Activated CD8-positive, alpha-beta memory T cell treated with anti-CD3 and anti-CD28 coated beads, Interleukin-2, amount 50 U/mL, for 1 hour (primary cell): ENCODE measurements around the gene ADAMTS16.

Experiments
- DNase-seq: peaks from one replicate; pipeline ENCODE4 v3.0.0-alpha.2; 2020; ENCODE audit errors: extremely low read depth

Gene ADAMTS16

DNA sequence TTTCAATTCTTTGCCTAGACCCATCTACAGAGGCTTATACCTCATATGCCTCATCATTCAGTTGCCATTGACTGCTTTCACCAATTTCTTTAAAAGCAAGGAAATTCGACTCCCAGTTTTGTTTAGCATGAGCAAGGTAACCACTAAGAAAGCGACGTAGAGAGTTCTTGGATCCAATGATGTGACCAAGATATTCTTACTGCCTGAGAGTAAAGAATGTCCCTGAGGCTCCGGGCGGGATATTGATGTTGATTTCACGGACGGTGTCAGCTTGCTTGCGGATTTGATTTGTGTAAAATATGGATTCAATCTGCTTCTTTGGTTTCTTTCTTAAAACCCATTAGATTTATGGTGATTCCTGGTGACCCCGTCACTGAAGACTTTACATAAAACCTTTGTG lies 147.3 kb downstream of the ADAMTS16 start:
- DNase-seq: no peak

DNA sequence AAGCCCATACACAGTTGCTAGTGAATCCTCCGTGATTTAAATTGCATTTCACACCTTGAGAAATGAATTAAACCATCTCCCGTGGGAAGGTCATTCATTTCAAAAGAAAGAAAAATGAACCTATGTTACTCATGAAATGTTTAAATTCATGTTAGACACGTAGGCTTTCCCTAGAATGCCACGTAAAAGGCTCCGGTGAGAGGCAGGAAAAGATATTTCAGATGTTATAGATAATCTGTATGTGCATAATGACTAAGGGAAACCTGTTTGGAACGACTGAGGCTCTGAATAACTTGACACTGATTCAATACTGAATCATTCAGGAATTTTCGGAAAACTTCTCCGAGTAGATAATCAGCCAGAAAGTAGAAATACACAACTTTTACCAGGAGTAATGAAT lies 148.1 kb downstream of the ADAMTS16 start:
- DNase-seq: no peak

DNA sequence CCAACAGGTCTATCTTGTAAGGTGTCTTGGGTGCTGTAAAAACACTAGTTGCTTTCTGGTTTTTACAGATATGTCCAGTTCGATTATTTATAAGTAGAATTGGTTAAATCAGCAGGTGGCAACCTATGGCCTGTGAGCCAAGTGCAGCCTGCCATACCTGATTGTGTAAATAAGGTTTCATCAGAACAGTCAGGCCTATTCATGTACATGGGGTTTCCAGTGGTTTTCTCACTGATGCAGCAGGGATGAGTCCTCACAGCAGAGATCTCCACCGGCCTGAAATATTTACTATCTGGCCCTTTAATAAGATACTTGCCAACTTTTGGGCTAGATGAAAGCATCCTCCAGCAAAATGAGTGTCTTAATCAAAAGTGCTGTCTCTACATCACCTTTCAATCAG lies 149.4 kb downstream of the ADAMTS16 start:
- no peak for DNase-seq

DNA sequence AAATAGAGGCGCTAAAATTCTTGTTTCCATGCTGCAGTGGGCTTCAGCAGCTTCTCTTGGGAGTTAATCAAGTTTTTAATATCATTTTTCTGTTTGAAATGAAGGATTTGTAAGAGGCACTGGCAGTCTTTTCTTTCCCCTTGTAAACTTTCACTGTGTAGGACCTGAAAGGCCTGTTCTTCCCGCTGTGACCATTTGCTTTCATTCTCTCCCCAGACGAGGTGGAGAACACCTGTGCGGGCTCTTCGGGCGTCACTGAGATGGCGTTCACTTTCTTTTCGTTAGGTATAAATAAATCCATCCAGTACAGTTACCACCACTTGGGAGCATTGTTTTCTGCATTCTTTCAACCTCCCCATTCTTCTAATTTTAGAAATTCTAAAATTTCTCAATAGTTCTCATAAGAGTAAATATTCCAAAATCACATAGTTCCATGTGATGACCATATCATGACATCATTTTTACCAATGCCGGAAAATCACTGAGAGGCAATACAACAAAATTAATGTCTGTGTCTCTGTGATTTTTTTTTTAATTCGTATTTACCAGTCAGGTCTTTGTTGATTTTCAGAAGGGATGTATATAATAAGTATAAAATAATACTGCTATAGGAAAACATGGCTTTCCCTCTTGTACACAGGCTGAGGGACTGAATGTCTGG lies 150.7 kb downstream of the ADAMTS16 start:
- DNase-seq: no peak

DNA sequence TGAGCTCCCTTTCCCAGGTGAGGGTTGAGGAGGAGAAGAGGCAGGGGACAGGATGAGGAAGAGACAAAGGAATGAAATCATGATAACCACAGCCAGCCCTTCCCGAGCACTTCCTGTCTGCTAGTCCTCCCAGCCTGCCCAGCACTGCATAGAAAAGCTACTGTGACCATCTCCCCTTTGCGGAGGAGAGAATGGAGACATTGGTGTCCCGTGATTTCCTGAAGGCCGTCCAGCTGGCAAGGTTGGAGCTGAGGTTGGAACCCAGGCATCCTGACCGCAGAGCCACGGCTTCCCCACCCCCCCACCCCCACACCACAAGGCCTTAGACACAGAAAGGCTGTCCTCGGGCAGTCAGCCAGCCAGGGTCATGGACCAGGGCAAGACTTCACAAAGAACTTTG lies 151.2 kb downstream of the ADAMTS16 start:
- DNase-seq: no peak

DNA sequence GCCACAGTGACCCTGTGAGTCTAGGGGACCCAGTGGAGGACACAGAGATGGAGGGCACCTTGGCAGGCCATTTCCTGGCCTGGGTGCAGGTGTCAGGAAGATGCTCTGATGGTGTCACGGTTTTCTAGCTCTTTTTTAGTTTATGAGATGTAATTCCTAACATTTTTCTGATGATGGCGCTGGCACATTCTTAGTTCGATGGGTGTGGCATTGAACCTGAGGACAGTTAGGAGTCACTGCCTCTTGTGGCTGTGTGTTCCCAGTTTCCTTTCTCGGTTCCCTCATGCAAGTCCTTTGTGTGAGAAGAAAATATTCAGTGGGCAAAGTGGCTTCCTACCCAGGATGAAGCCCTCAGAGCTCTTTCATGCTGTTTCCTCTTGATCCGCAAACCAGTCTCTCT lies 152.9 kb downstream of the ADAMTS16 start:
- no peak for DNase-seq

DNA sequence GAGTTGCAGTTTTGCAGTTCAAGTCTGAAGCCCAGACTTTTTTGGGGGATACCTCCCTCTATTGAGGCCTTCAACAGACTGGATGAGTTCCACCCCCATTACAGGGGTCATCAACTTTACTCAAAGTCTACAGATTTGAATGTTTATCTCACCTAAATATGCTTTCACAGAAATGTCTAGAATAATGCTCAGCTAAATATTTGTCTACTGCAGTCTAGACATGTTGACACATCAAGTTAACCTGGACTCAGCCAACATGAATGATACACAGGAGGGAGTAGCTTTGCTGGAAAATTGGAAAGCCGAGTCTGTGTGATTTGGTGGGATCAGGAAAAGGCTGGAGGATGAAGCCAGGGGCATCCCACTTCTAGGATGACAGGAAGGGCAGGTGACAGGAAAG lies 154.3 kb downstream of the ADAMTS16 start:
- no peak for DNase-seq

DNA sequence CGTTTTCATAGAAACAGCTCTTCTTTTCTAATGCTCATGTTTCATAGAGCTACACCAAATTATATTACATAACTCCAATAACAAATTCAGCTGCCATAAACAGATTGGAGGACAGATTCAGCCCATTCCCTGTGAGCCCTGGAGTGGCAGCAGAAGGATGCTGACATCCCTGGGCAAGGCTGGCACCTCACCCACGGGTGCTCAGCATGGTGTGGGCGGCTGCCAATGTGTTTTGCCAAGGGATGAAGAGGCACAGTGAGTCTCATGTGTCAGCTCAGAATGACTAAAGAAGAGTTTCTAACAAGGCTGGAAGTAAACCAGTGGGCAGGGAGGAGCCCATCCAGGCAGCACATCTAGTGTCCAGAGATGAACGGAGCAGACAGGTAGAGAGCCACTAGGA lies 155.2 kb downstream of the ADAMTS16 start:
- DNase-seq: no peak

DNA sequence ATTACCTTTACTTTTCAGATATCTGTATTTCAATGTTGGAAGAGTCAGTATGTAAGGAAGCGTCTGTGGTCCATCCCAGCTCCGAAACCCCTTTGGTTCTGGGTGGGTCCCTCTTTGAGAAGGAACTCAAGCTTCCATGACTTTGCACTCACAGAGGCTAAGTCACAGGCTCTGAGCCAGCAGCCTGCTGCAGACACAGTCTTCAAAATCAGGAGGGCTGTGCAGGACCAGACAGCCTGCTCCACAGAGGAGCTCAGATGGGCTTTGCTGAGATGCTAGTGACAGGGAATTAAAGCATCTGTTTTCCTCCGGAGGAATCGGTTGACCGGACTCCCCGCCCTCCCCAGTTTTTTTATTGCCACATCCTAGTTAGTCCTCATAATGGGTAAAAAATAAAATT lies 155.9 kb downstream of the ADAMTS16 start:
- DNase-seq: no peak

DNA sequence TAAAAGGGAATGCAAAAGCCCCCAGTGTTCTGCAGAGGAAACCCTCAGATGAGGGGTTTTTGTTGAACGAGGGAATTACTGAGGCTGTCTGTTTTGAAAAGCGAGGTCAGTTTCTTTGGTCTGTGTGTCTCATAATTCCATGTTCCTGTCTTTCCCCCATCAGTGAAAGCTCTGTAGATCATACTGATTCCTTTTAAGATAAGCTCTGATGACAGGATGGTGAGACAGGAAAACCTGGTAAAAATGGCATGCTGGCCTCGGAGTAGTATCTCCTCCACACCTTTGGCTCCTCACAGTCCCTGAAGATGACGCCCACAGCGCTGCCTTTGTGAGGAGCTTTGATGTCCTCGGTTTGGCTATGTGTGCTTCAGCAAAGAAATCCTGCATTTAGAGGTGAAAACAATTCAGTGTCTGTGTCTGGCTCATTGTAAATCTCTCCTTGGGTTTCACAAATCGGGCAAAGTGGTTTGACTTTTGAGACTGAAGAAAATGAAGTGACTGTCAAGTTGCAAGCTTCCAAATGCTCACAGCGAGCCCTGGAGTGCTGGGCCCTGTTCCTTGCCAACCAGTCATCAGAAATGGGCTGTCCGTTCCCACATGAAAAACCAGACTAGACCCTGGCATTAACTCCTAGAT lies 157.4 kb downstream of the ADAMTS16 start:
- DNase-seq: no peak

DNA sequence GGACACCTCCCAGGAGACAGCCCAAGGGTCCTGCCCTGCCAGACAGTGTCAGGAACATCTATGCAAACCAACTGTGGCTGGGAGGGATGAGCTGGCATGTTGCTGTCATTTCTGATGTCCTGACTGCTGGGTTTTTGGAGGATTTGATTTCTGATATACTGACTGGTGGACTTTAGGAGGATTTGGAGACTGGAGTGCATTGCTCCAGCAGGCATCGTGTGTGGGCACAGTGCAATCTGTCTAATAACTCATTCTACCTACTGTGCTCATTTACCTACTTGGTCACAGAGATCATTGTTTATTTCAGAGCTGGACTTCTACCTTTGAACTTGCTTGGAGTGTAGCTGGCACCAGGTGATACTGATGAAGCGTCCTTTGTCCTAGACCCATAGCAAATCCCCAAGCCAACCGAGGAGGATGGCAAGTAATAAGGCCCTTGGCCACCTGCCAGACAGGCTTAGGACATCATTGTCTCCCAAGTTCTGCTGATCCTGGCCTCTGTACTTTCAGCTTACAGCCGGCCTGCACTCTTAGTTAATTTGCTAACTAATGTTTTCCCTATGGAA lies 158.0 kb downstream of the ADAMTS16 start:
- no peak for DNase-seq

DNA sequence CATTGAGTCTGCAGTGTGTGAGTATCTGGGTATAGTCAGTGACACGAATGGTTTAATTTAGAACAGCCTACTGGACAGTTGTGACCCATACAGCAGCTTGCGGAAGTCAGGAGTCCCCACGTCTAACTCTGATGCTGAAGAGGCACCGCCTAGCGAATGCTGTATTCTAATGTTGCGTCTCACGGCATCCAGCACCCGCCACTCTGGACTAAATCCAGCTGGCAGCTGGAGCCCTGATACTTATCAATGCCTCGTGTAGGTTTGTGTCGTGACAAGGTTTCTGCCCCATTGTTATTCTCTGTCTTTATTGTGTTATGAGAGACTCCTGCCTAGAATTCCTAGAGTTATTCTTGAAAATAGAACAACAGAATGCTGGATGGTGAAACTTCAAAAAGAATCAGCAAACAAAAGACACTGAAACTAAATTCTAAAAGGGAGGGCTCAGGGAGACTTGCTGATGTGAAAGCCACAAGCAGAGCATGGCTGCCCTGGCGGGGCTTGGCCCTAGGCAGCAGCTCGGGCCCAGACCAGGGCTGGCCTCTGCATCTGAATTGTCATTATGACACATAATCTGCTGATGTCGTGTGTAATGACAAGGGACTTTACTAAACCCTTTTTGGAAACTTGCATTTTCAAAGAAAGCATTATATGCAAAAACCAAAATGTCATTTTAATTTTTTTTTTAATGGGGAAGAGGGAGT lies 158.9 kb downstream of the ADAMTS16 start:
- no peak for DNase-seq

DNA sequence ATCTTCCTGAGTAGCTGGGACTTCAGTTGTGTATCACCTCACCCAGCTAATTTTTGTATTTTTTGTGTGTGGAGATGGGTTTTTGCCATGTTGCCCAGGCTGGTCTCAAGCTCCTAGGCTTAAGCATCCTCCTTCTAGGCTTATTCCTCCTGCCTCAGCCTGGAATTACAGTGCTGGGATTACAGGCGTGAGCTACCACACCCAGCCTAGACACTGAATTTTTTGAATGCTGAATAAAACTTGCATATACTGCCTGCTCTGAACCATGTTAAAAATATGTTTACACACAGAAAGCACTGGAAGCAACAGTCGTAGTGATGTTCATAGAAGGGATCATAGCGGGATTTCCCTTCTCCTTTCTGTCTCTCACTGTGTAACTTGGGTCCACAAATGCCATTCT lies 161.0 kb downstream of the ADAMTS16 start:
- no peak for DNase-seq

DNA sequence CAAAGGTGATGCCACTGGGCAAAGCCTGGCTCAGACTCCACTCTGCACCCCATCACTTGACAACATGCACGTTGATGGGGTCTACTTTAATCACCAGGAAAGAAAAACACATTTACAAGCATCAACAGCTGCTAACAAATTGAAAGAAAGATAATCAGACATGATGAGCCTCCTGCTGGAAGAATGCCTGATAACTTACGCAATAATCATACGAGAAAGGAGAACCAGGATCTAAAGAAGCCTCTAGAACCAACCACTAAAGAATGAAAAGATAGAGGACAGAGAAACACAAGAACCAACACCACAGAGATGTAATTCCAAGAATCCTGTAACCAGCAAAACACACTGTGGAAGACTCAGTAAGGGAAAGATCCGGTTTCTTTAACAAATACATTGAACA lies 162.1 kb downstream of the ADAMTS16 start:
- DNase-seq: no peak

DNA sequence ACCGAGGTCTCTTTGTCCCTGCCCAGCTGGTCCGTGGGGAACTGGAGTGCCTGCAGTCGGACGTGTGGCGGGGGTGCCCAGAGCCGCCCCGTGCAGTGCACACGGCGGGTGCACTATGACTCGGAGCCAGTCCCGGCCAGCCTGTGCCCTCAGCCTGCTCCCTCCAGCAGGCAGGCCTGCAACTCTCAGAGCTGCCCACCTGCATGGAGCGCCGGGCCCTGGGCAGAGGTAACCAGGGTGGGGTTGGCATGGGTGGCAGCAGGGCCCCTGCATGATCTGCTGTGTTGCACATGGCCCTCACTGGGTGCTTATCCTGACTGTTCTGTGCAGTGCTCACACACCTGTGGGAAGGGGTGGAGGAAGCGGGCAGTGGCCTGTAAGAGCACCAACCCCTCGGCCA lies 163.1 kb downstream of the ADAMTS16 start:
- no peak for DNase-seq

DNA sequence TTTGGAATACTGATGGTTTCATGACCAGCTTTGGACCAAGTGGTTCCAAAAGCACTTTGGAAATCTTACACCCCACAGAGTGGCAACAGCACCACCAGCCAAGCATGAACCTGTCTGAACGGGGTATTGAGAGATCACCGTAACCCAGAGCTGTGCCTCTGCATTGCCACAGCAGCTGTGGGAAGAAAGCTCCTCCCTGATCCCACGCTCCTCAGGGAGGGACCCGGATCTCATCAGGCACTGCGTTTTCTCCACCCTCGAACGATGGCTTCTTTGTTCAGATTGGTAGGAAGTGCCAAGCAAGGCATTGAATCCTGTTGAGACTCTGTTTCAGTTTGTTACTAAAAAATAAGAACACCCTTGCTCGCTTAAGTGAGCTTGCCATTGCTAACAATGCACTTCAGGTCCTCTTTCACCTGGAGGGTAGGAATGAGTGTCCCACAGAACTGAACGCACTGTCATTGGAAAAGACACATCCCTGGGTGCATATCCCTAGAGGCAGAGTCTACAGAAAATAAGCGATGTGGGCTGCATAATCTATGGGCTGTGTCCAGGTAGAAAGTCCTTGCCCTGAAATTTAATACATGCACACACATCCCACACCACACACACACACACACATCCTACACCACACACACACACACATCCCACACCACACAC lies 164.4 kb downstream of the ADAMTS16 start:
- DNase-seq: no peak

DNA sequence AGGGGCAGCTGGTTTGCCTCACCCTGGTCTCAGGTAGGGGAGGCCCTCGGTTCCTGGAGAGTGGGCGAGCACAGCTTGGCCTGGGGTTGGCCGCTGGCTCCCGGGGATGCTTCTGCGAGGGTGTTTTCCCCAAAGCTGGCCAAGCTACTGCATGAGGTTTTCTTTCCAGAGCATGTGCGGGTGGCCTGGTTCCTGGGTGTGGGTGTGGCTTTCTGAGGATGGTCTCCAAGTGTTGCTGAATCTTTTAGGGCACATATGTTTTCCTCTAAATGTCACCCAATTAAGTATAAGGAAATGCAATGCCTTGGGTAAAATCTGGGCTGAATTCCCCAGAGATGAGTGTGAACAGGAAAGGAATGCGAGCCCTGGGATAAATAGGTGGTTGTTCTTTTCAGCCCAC lies 166.6 kb downstream of the ADAMTS16 start:
- no peak for DNase-seq

DNA sequence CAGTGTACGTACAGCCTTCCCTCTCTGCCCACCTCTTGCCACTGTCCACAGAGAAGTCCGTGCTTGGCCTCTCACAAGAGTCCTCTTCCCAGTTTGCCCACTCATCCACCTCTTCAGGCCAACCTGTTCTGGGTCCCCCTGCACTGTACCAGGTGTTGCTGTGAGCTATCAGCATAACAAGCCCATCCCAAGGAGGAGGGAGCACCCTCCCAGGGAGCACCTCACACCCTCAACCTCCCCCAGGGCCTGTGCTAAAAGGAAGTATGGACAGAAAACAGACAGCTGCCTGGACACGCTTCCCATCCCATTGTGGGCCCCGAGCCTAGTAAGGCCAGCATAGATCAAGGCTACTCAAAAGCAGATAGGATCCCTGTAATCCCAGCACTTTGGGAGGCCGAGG lies 168.2 kb downstream of the ADAMTS16 start:
- no peak for DNase-seq

DNA sequence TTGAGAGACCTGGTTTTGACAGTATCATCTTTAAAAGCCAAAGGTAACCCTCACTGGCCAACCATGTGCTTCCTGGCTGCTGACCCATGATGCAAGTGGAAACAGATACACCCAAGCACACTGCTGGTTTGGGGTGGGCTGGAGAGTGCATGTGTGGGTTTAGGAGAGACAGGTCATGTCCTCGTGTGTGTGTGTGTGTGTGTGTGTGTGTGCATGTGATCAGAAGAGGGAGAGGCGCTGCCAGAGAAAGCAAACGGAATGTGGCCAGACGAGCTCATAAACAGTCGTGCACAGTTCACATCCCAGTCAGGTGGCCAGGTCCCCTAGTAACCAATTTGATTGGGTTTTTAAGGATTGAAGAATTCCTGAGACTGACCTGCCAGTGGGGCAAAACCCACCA lies 169.5 kb downstream of the ADAMTS16 start:
- no peak for DNase-seq

DNA sequence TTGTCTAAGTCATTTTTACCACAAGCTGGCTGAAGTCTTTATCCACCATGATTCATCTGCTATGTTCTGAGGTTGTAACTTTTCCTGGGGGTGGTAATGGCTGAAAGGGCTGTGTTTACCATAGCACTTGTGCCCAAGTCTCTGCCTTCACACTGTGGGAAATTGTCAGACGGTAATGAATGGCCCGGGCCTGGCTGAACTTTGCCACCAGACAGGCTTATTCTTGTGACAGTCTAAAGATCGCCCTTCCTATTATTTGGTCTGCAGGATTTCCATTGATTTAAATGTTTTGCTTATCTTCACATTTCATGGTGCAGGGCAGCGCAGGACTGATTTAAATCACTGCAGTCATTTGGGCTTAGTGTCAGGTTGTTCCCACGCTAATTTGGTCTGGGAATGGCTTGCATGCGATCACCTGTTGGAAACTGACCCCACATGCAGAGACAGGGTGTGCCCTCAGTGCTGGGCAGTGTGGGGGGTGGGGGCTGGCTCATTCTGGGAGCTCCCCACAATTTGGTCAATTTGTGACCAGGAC lies 173.0 kb downstream of the ADAMTS16 start:
- DNase-seq: no peak

DNA sequence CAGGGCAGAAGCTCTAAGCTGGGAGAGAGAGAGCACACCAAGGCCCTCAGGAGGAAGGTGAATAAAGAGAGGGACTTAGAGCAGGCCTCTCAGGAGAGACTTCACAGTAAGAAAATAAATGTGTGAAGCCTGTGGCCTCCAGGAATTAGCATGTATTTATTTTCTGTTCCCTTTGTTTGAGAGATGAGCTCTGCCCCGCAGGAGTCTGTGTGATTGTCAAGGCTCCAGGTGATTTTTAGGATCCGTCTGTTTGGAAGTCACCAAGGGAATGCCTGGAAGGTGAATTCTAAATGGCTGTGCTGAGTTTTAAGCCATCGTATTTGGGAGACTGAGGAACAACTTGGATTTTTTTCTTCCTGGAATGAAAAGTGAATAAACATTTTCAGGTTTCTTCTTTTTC lies 174.0 kb downstream of the ADAMTS16 start:
- DNase-seq: no peak

DNA sequence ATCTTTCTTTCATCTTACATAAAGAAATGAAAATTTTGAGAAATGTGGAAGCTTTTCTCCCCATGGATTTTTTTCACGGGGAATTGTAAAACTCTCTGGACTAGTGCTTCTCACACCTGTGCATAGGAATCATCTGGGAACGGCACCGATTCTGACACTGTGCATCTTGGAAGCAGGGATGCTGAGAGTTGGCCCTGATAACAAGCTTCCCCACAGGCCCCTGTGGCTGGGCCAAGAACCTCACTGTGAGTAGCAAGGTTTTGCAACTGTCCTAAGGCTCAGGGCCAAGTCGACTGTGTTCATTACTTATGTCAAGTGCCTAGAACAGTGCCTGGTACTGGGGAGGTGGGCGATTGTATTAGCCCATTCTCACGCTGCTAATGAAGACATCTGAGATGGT lies 174.5 kb downstream of the ADAMTS16 start:
- no peak for DNase-seq
